Natural killer cell (primary cell): ENCODE data around the gene CCDC183. TPM values are rescaled to one million over a fixed set of nuclear protein-coding genes. Genes with fewer than 3 reads are reported as not detected.
A peak's percentile ranks its signal among the peaks of the same experiment; 100 is the strongest.
"Not testable (repeated sequence)": the region's sequence is repeated elsewhere in the genome, so short reads cannot be mapped to it uniquely, and the experiment has no call there.

Experiments
- ATAC-seq, 3 donors: fragments of 150-1000 bp in 2 of 3; fragments of 200-7000 bp in 1 of 3; cut with Tn5 transposase; 1 replicate in 1 of 3; 2 replicates in 2 of 3; pipeline ENCODE4 v1.10.0; 2021; ENCODE audit warnings: mild to moderate bottlenecking in 2 of 3, moderate library complexity in 2 of 3
- DNase-seq, 2 donors: peaks; one replicate each; pipeline versions ENCODE4 v3.0.0 to v3.0.0-alpha.2; 2013 to 2021; ENCODE audit warnings: mixed read lengths in 1 of 2
- H3K27ac ChIP-seq: one replicate; pipeline ENCODE4 v1.5.1; 2013; ENCODE audit warnings: mild to moderate bottlenecking, low read length
- H3K27me3 ChIP-seq: one replicate; pipeline ENCODE4 v1.6.1; 2013; ENCODE audit warnings: low read length; ENCODE audit not compliant: control insufficient read depth, insufficient read depth
- H3K36me3 ChIP-seq: one replicate; pipeline ENCODE4 v1.6.1; 2013; ENCODE audit warnings: low read length; ENCODE audit not compliant: control insufficient read depth, insufficient read depth
- H3K4me1 ChIP-seq: one replicate; pipeline ENCODE4 v1.6.1; 2013; ENCODE audit warnings: low read length; ENCODE audit not compliant: control insufficient read depth, insufficient read depth
- H3K4me3 ChIP-seq: one replicate; pipeline ENCODE4 v1.5.1; 2013; ENCODE audit warnings: low read length
- H3K9me3 ChIP-seq: one replicate; pipeline ENCODE4 v1.6.1; 2013; ENCODE audit warnings: low read length; ENCODE audit not compliant: control insufficient read depth, insufficient read depth
- H3K27ac Mint-ChIP-seq, 2 donors: one replicate each; pipeline ENCODE4 v1.8.0; 2022; ENCODE audit warnings: mild to moderate bottlenecking in 2 of 2, mixed read lengths in 2 of 2, moderate library complexity in 1 of 2
- H3K27me3 Mint-ChIP-seq, 2 donors: one replicate each; pipeline ENCODE4 v1.8.0; 2022; ENCODE audit warnings: low read depth in 2 of 2, mixed read lengths in 2 of 2
- H3K36me3 Mint-ChIP-seq: one replicate; pipeline ENCODE4 v1.8.0; 2022; ENCODE audit warnings: mixed read lengths
- H3K4me1 Mint-ChIP-seq, 2 donors: one replicate each; pipeline ENCODE4 v1.8.0; 2022; ENCODE audit warnings: mixed read lengths in 2 of 2
- H3K4me3 Mint-ChIP-seq: one replicate; pipeline ENCODE4 v1.8.0; 2022; ENCODE audit warnings: mild to moderate bottlenecking, moderate library complexity, mixed read lengths
- H3K9me3 Mint-ChIP-seq, 2 donors: one replicate each; pipeline ENCODE4 v1.8.0; 2022; ENCODE audit warnings: mixed read lengths in 2 of 2
- WGBS: methylation state at CpG from one replicate; pipeline ENCODE4 v1.1.7; 2013; ENCODE audit warnings: missing lambda C conversion rate; ENCODE audit not compliant: insufficient coverage; 5-methylcytosine and 5-hydroxymethylcytosine counted together
- intact Hi-C: fragments of 100-400 bp; cut with micrococcal nuclease; formaldehyde crosslinking; loops from one replicate; pipeline ENCODE4 v1.14.2; 2022
- total RNA-seq, 4 donors: library from RNA; stranded (reverse); fragments of 120-200 nt in 1 of 4; gene quantifications; one replicate each; pipeline versions ENCODE4 v1.2.3 to v1.2.4, GENCODE V29; 2013 to 2022
- TF ChIP-seq, protein P1 (sequence below): fragments of 200-600 bp; IDR thresholded peaks from one replicate; pipeline ENCODE4 v1.8.0; 2022; ENCODE audit warnings: antibody characterized with exemption

Gene CCDC183
- total RNA-seq, 3 donors from 2014 or later (not counting 1 experiment from before 2014, with no cell fraction given) = 0.56 to 0.75 (median 0.65) TPM

DNA sequence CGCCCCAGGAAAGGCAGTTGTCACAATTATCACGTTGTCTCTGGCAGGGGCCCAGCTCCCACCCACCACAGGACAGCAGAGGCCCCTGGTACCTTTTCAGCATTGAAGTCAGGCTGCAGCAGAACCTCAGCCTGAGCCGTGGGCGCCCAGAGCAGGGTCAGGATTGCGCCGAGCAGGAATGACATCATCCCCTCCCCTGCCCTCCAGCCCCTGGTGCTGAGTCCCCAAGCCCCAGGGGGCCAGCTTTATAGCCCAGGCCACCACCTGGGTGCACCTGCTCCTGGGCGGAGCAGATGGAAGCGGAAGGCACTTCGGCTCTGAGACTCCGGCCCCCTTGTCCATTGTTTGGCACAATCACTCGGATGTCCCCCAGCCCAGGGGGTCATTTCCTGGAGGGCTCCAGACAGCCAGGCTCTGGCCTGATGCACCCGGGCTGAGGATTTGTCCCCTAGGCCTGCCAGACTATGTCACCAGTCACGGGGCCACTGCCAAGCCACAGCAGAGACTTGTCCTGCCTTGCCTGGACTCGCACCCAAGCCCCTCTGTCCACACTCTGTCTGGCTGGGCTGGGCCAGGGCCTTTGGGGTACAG, 31.7 kb upstream of the CCDC183 start, which contains the start of gene LCN15:
LCN15 (minus strand) TSS at position 218 of the 591 bp plus-strand sequence; CDS start at position 188, 30 bp downstream.
- Histone ChIP-seq H3K27ac (no peak within 1 kb of the TSS), H3K27me3 (no peaks in the 10 kb centered on the region), H3K4me1 (peaks cover 17% of the 10 kb centered on the region), H3K9me3 (no peaks in the 10 kb centered on the region), H3K4me3 (no peak within 1 kb of the TSS), H3K36me3 (no peaks in the 10 kb centered on the region)
- TF ChIP-seq, protein P1, sequence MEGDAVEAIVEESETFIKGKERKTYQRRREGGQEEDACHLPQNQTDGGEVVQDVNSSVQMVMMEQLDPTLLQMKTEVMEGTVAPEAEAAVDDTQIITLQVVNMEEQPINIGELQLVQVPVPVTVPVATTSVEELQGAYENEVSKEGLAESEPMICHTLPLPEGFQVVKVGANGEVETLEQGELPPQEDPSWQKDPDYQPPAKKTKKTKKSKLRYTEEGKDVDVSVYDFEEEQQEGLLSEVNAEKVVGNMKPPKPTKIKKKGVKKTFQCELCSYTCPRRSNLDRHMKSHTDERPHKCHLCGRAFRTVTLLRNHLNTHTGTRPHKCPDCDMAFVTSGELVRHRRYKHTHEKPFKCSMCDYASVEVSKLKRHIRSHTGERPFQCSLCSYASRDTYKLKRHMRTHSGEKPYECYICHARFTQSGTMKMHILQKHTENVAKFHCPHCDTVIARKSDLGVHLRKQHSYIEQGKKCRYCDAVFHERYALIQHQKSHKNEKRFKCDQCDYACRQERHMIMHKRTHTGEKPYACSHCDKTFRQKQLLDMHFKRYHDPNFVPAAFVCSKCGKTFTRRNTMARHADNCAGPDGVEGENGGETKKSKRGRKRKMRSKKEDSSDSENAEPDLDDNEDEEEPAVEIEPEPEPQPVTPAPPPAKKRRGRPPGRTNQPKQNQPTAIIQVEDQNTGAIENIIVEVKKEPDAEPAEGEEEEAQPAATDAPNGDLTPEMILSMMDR = no peak
- Mint-ChIP-seq H3K27ac (no peak within 1 kb of the TSS), H3K4me3 (no peak within 1 kb of the TSS), H3K27me3 (peaks cover 8 to 10% of the 10 kb centered on the region in 2 donors), H3K36me3 (no peaks in the 10 kb centered on the region), H3K4me1 (no peaks in the 10 kb centered on the region), H3K9me3 (no peaks in the 10 kb centered on the region)
- WGBS = 89% methylated on average over 14 of the region's 14 CpGs
- no peak for ATAC-seq
- intact Hi-C loops = no loop called here
- no peak for DNase-seq

DNA sequence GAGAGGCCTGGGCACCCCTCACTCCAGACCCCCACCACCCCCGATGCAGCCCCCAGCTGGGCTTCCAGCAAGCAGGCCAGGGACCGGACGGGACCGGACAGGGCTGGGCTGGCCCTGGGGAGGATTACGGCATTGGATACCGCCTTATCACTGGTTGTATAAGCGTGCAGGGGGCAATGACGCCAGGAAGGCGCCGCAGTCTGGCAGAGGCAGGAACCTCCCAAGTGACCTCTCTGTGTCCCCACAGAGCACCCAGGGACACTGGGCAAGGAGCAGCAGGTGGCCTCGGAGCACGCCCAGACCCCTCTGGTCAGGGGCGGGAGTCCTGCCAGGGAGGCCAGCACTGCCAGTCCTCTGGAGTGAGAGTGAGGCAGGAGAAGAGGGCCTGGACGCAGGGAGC, 31.1 kb upstream of the CCDC183 start:
- Histone ChIP-seq H3K4me1 (peaks cover 19% of the 10 kb centered on the region), H3K27ac (no peak overlapping the region), H3K4me3 (no peak overlapping the region), H3K27me3 (no peaks in the 10 kb centered on the region), H3K36me3 (no peaks in the 10 kb centered on the region), H3K9me3 (no peaks in the 10 kb centered on the region)
- intact Hi-C loops = no loop called here
- Mint-ChIP-seq H3K4me3 (no peak overlapping the region), H3K27me3 (peaks cover 8% of the 10 kb centered on the region in 2 donors), H3K36me3 (no peaks in the 10 kb centered on the region), H3K4me1 (peaks cover 0 to 5% of the 10 kb centered on the region in 2 donors), H3K9me3 (no peaks in the 10 kb centered on the region), H3K27ac (no peak overlapping the region)
- ATAC-seq (no peak), DNase-seq (no peak)
- TF ChIP-seq, protein P1 = no peak
- WGBS = 97% methylated on average over 14 of the region's 14 CpGs

DNA sequence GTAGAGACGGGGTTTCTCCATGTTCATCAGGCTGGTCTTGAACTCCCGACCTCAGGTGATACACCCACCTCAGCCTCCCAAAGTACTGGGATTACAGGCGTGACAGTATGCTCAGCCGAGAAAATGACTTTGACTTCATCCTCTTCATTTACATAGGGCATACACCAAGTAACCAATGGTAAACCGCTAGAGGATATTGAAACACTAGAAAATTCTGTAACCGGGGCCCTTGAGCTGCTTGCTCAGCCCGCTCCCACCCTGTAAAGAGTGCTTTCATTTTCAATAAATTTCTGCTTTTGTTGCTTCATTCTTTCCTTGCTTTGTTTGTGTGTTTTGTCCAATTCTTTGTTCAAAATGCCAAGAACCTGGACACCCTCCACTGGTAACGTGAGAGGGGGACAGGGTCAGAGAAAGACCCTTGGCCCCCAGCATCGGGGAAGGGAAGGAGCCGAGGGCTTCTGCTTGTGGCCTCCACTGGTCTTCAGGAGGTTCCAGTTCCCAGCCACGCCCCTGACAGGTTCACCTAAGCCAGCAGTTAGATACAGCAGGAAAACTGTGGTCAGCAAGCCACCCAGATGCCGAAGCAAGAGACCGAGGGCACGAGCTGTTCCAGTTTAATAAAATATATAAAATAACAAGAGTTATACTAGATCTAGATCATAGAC, 30.3 kb upstream of the CCDC183 start:
- intact Hi-C loops, ATAC-seq, H3K36me3 ChIP-seq, H3K27me3 Mint-ChIP-seq, DNase-seq, H3K36me3 Mint-ChIP-seq, H3K27ac Mint-ChIP-seq, H3K4me3 ChIP-seq, H3K27me3 ChIP-seq, H3K9me3 ChIP-seq, H3K4me3 Mint-ChIP-seq, H3K9me3 Mint-ChIP-seq, H3K4me1 Mint-ChIP-seq: not testable (repeated sequence)
- Histone ChIP-seq H3K27ac (peak overlapping the region; percentile 48), H3K4me1 (peaks cover 19% of the 10 kb centered on the region)
- WGBS = 64% methylated on average over 11 of the region's 14 CpGs

DNA sequence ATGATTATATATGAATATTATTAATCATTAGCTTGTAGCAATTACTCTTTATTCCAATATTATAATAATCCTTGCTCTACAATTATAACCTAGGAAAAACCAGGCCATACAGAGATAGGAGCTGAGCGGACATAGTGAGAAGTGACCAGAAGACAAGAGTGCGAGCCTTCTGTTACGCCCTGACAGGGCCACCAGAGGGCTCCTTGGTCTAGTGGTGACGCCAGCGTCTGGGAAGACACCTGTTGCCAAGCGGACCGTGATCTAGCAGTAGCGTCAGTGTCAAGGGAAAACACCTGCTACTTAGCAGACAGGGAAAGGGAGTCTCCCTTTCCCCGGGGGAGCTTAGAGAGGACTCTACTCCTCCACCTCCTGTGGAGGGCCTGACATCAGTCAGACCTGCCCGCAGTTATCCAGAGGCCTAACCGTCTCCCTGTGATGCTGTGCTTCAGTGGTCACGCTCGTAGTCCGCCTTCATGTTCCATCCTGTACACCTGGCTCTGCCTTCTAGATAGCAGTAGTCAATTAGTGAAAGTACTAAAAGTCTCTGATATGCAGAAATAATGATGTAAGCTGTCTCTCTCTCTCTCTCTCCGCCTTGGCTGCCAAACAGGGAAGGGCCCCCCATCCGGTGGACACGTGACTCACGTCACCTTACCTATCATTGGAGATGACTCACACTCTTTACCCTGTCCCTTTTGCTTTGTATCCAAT, 29.6 kb upstream of the CCDC183 start:
- H3K36me3 ChIP-seq, H3K9me3 Mint-ChIP-seq, H3K27me3 Mint-ChIP-seq, H3K36me3 Mint-ChIP-seq, H3K9me3 ChIP-seq, H3K4me3 Mint-ChIP-seq, H3K27me3 ChIP-seq, ATAC-seq, H3K27ac Mint-ChIP-seq, H3K4me1 Mint-ChIP-seq, intact Hi-C loops, H3K4me3 ChIP-seq: not testable (repeated sequence)
- peak in 1 of 2 donors; percentile 72 for DNase-seq
- Histone ChIP-seq H3K4me1 (peaks cover 19% of the 10 kb centered on the region), H3K27ac (peak overlapping the region; percentile 48)
- TF ChIP-seq, protein P1 = peak; percentile 8
- WGBS = 34% methylated on average over 17 of the region's 18 CpGs
